ENCODE data around the gene PLIN5.
"Not testable (repeated sequence)": the region's sequence is repeated elsewhere in the genome, so short reads cannot be mapped to it uniquely, and the experiment has no call there.

PLIN5 gene

DNA sequence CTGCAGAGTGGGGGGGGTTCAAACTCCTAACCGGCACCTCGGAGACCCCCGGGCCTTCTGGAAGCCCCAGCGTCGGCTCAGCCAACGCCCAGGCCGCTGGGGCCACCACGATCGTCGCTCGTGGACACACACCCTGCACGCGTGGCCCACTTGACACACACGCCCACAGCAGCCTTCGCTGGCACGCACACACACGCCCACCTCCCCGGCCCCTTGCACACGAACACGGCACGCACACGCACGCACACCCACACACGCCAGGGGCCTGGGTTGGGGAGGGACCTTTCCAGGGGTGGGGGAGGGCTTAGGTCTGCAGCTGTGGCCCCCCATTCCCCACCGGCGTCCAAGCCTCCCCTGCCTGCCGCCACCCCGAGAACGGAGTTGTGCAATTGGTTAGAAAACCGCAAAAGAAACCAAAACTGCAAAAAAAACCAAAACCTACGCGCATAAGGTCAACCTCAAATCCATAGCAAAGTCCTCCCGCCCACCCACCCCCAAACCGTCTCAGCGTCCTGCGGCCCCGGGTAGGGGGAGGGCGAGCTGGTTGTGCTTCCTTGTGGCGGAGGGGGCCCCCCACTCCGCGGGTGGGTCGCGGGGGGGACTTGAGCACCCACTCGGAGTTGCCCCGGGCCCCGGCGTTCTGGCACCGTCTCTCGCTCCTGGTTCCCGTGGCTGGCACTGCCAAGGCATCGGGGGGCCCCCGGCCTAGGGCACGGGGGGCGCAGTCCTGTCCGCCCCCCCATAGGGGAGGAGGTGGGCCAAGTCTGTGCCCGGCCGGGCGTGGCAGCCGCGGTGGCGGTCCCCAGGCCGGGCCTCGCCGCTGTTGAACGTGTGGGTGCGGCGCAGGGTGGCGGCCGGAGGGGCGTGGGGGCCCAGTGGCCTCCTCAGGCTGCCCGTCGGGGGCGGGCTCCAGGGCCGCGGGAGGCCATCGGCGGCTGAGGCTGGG is 8.1 kb upstream of the PLIN5 start:
- no peak for DNase-seq (ENCODE audit: low spot score)

- DNase-seq (ENCODE audit: low spot score) = not testable (repeated sequence)
These were observed 6.8 kb upstream of the PLIN5 start for GRCh38 chr19:4541806-4542145.

DNA sequence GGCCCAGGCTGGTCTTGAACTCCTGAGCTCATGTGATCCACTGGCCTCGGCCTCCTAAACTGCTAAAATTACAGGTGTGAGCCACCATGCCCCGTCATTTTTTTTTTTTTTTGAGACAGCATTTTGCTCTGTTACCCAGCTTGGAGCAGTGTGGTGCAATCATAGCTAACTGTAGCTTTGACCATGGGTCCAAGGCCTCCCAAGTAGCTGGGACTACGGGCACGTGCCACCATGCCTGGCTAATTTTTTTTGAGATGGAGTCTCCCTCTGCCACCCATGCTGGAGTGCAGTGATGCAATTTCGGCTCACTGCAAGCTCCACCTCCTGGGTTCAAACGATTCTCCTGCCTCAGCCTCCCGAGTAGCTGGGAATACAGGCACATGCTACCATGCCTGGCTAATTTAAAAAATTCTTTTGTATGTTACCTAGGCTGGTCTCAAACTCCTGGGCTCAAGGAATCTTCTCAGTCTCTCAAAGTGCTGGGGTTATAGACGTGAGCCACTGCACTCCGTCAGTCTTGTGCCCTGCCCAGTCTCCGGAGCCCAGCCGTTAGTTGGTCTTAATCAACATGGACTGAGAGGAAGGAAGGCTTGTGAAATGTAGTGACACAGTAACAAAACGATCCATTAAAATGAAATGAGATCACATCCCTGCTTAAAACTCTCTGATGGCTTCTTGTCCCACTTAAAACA is 6.2 kb upstream of the PLIN5 start:
- no peak for DNase-seq (ENCODE audit: low spot score)

DNA sequence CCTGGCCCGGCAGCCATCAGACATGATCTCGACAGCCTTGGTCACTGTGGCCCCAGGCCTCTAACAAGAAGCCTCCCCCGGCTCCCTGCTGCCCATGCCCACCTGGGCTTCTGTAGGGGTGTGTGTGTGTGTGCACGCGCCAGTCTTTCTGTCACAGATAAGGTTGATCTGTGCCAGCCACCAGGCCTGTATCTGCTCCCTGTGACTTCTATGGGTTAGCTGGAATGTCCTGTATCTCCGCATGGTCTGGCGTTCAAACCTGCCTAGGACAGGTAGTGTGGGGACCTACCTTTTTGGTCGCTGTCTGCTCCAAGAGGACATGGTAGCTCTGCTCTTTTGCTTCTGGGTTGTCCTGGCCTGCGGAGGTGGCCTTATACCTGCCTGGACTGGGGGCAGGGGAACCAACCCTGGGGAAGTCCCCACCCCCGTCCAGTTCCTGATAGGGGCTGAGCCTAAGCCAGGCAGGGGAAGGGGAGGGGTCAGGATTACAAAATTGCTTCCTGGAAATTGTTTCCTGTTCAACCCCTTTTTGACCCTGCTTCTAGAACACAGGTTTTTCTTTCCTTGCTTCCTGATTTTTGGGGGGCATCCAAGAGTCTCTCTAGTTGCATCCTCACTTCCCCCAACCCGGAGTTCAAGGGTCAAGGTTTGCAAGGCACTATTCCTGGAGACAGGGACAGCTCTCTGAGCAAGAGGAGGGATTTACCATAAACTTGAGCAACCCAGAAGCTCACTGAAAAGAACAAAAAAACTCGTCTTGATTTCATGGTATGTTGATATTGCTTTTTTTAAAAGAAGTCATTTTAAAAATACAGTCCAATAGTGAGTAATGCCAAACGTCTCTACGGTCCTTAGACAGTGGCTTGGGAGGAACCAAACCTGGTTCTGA is 4.9 kb upstream of the PLIN5 start, which contains the start of gene LRG1:
LRG1 (minus strand) TSS at position 344 of the 889 bp plus-strand sequence; CDS start at position 321, 23 bp downstream.
- no peak for DNase-seq (ENCODE audit: low spot score)

DNA sequence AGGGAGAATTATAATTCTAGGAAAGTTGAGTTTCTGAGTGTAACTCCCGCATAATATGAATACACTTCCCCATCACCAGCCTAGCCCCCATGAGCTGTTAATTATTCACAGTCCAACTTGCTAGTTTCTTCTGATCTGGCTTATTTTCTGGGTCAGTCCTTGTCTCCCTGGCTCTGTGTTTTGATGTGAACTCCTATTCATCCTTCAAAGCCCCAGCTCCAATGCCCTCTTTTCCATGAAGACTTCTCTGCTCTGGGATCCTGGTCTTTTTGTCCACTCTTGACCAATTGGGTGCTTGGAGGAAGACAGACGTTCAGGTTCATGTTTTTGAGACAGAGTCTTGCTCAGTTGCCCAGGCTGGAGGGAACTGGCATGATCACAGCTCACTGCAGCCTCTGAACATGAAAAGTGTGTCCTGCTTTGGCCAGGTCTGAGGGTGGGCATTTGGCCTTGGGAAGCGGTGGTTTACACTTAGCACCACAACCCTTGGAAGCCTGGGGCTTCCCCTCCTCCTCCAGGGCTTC is 4.2 kb upstream of the PLIN5 start:
- DNase-seq (ENCODE audit: low spot score) = no peak

DNA sequence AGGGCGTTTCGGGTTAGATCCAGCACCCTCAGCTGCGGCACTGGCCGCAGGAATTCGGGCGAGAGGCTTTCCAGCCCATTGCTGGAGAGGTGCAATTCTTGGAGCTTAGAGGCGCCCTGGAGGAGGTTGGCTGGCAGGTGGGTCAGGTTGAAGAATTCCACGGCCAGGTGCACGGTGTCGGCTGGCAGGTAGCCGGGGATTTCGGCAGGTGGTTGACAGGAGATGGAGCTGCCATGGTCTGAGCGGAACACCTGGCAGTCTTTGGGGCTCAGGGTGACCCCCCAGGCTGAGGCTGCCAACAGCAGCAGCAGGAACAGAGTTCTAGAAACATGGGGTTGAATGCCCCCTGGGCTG is 3.6 kb upstream of the PLIN5 start:
- DNase-seq (ENCODE audit: low spot score) = no peak

DNA sequence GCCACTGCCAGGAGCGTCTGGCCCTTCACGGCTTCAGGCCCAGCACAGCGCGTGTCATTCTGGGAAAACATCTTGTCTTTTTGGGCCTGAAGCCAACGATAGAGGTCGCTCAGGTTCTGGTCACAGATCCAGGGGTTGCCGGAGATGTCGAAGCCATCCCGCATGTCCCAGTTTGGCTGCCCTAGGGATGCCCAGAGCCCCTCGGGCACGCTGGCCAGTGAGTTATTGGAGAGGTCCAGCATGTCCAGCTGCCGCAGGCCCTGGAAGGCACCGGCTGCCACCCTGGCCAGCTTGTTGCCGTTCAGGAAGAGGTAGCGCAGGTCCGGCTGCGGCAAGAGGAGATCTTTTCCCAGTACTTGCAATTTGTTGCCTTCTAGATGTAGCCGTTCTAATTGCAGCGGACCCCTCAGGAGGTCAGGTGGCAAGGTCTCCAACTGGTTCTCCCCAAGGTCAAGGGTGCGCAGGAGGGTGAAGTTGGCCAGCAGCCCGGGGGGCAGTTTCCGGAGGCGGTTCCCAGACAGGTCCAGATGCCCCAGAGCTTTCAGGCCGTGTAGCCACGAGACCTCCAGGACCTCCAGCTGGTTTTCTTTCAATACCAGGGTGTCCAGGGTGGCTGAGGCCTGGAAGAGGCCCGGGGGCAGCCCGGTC is 3.1 kb upstream of the PLIN5 start:
- no peak for DNase-seq (ENCODE audit: low spot score)

DNA sequence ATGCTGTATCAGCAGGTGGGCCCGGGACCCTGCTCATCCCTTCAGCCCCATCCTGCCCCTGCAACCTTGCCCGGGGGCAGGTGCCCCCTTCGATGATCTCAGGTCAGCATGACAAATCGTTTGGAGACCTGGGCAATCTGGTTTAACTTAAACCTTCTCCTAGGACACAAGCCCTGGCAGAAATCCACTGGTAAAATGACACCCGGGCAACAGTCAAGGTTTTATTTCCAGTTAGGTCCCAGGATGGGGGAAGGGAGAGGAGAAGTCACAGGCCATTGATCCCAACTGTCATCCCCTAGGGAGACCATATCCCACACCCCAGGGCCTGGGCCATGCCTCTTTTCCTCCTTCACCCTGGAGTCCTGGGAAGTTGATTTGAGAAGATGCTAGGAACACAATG is 1.8 kb upstream of the PLIN5 start:
- DNase-seq (ENCODE audit: low spot score) = no peak

GRCh38 chr19:4533835-4534424 is 1.1 kb downstream of the PLIN5 start:
- no peak for DNase-seq (ENCODE audit: low spot score)

- no peak for DNase-seq (ENCODE audit: low spot score)
These were observed 1.7 kb downstream of the PLIN5 start for GRCh38 chr19:4533334-4533733.

- no peak for DNase-seq (ENCODE audit: low spot score)
These were observed 3.4 kb downstream of the PLIN5 start for GRCh38 chr19:4531562-4532165.

DNA sequence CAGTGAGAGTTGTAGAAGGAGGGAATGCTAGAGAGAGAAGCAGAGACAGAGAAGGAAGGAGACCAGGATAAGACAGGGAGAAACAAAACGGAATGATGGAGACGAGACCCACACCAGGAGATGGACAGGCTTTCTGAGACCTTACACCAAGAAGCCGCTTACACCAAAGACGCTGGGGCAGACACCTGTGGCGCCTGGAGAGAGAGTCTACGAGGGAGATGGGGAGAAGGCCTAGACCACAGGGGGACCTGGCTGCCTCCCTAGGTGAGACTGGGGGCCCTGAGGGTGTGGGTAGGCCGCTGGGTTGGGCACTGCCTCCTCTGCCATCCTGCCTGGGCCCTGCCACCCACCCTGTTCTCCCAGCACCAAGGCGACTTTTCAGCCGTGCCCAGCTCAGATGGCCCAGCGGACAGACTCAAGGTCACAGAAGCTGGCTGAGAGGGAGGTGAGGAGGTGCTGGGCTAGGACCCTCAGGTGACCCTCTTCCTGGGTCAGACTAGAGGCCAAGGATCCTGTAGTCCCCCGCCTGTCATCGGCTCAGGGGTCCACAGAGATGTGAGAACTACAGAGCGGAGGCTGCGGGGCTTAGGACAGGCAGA is 5.0 kb downstream of the PLIN5 start:
- DNase-seq (ENCODE audit: low spot score) = no peak

DNA sequence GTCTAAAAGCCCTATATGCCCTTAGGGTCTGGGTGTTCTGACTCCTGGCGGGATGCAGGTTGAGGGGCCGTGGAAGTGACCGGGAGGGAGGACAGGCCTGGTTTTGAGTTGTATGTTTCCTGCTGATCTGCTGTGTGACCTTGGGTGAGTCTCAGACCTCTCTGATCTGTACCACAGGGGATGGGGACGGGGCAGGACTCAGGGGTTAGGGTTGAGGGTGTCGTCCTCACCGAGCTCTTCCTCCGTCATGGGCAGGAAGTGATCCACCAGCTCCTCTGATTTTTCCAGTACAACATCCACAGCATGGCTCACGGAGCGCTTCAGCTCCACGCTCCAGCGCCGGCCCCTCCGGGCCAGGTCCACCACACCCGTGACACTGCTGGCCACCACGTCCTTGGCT is 6.2 kb downstream of the PLIN5 start:
- DNase-seq (ENCODE audit: low spot score) = no peak

DNA sequence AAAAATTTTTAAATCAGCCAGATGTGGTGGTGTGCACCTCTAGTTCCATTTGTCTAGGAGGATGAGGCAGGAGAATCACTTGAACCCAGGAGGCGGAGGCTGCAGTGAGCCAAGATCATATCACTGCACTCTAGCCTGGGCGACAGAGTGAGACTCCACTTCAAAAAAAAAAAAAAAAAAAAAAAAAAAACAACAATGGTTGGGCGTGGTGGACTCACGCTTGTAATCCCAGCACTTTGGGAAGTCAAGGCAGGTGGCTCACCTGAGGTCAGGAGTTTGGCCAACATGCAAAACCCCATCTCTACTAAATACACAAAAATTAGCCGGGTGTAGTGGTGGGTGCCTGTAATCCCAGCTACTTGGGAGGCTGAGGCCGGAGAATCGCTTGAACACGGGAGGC is 7.6 kb downstream of the PLIN5 start:
- not testable (repeated sequence) for DNase-seq (ENCODE audit: low spot score)

DNA sequence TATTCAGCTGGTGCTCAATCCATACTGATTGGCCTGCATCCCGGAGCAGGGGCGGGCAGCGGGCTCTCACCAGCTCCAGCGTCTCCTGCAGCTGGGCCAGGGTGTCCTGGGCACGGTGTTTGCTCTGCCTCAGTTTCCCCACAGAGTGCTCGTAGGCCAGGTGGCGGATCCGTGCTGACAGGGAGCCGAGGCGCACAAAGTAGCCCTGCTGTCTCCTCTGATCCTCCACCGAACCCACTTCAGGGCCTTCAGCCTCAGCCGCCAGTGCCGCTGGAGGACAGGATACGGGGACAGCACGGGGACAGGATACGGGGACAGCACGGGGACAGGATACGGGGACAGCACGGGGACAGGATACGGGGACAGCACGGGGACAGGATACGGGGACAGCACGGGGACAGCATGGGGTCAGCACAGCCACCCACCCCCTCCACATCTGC is 9.4 kb downstream of the PLIN5 start:
- no peak for DNase-seq (ENCODE audit: low spot score)

- peak; percentile 81 for DNase-seq (ENCODE audit: low spot score)
These were observed 10.0 kb downstream of the PLIN5 start for GRCh38 chr19:4524808-4525562.

- no peak for DNase-seq (ENCODE audit: low spot score)
These were observed 11.5 kb downstream of the PLIN5 start for GRCh38 chr19:4523306-4524110.

- no peak for DNase-seq (ENCODE audit: low spot score)
These were observed 12.6 kb downstream of the PLIN5 start for GRCh38 chr19:4522291-4523002.
